Activated naive CD4-positive, alpha-beta T cell treated with anti-CD3 and anti-CD28 coated beads for 36 hours (primary cell): ENCODE measurements around the gene TMEM131. TPM values are rescaled to one million over a fixed set of nuclear protein-coding genes. Genes with fewer than 3 reads are reported as not detected.

ENCODE experiments used
- CTCF ChIA-PET: fragments of 350-600 bp; sonication (Branson Sonifier 250); formaldehyde crosslinking; loops from one replicate; lab custom pipeline; 2021; ENCODE audit warnings: antibody characterized with exemption; lab: Charles Lee
- DNase-seq: peaks from one replicate; pipeline ENCODE4 v3.0.0-alpha.2; 2020
- H3K27ac Mint-ChIP-seq: one replicate; pipeline ENCODE4 v1.8.0; 2021; ENCODE audit warnings: mild to moderate bottlenecking, mixed read lengths
- H3K27me3 Mint-ChIP-seq: one replicate; pipeline ENCODE4 v1.8.0; 2021; ENCODE audit warnings: low read depth, mixed read lengths
- H3K36me3 Mint-ChIP-seq: one replicate; pipeline ENCODE4 v1.8.0; 2021; ENCODE audit warnings: low read depth, mixed read lengths
- H3K4me1 Mint-ChIP-seq: one replicate; pipeline ENCODE4 v1.8.0; 2021; ENCODE audit warnings: low read depth, mixed read lengths
- H3K4me3 Mint-ChIP-seq: one replicate; pipeline ENCODE4 v1.8.0; 2021; ENCODE audit warnings: mild to moderate bottlenecking, moderate library complexity, mixed read lengths
- H3K9me3 Mint-ChIP-seq: one replicate; pipeline ENCODE4 v1.8.0; 2021; ENCODE audit warnings: mixed read lengths
- intact Hi-C: fragments of 100-400 bp; cut with micrococcal nuclease; formaldehyde crosslinking; loops from one replicate; pipeline ENCODE4 v1.15.1; 2023
- total RNA-seq, 2 experiments: library from RNA; stranded (reverse); gene quantifications; one replicate each; pipeline ENCODE4 v1.2.3, GENCODE V29; 2021

Gene TMEM131
- total RNA-seq, 2 experiments from 2014 or later: 18.5 to 19.2 TPM

GRCh38 chr2:97719362-97720155 is 276.2 kb downstream of the TMEM131 start:
- intact Hi-C loops: loop anchor here (10.0 kb wide), 1 partner anchor 1615 kb away; the partner anchor contains the start of genes EIF5B and TXNDC9
- no peak for DNase-seq
- Mint-ChIP-seq H3K4me1 (peaks cover 72% of the 10 kb centered on the region), H3K36me3 (peaks cover 49% of the 10 kb centered on the region), H3K27me3 (no peaks in the 10 kb centered on the region), H3K4me3 (peak overlapping the region; percentile 85), H3K9me3 (no peaks in the 10 kb centered on the region), H3K27ac (peak overlapping the region; percentile 95)
- CTCF ChIA-PET: interaction anchor here (2.5 to 2.6 kb wide), 2 partner anchors 11 to 21 kb away, joined by 14 to 20 read pairs; no protein-coding TSS in a partner anchor

GRCh38 chr2:97718942-97719341 is 276.8 kb downstream of the TMEM131 start:
- Mint-ChIP-seq H3K4me1 (peaks cover 68% of the 10 kb centered on the region), H3K9me3 (no peaks in the 10 kb centered on the region), H3K27ac (peak overlapping the region; percentile 95), H3K27me3 (no peaks in the 10 kb centered on the region), H3K4me3 (peak overlapping the region; percentile 85), H3K36me3 (peaks cover 52% of the 10 kb centered on the region)
- intact Hi-C loops: loop anchor here (10.0 kb wide), 1 partner anchor 1616 kb away; the partner anchor contains the start of genes EIF5B and TXNDC9
- CTCF ChIA-PET: interaction anchor here (0.8 to 2.6 kb wide), 5 partner anchors 10 to 129 kb away, joined by 3 to 20 read pairs (median 7); no protein-coding TSS in a partner anchor
- no peak for DNase-seq

- peak overlapping the region; percentile 85 for H3K4me3 Mint-ChIP-seq
- no peaks in the 10 kb centered on the region for H3K9me3 Mint-ChIP-seq
- peaks cover 71% of the 10 kb centered on the region for H3K4me1 Mint-ChIP-seq
- CTCF ChIA-PET: interaction anchor here (0.6 to 2.6 kb wide), 7 partner anchors 8 to 128 kb away, joined by 3 to 20 read pairs (median 6); no protein-coding TSS in a partner anchor
- H3K27ac Mint-ChIP-seq: peak overlapping the region; percentile 95
- H3K36me3 Mint-ChIP-seq: peaks cover 54% of the 10 kb centered on the region
- intact Hi-C loops: loop anchor here (10.0 kb wide), 1 partner anchor 1617 kb away; the partner anchor contains the start of genes EIF5B and TXNDC9
- DNase-seq: peak; percentile 84
- H3K27me3 Mint-ChIP-seq: no peaks in the 10 kb centered on the region
Measured at GRCh38 chr2:97718051-97718882, 277.5 kb downstream of the TMEM131 start.

- Mint-ChIP-seq H3K4me3 (peak overlapping the region; percentile 85), H3K27ac (peak overlapping the region; percentile 95), H3K9me3 (no peaks in the 10 kb centered on the region), H3K27me3 (no peaks in the 10 kb centered on the region), H3K36me3 (peaks cover 49% of the 10 kb centered on the region), H3K4me1 (peaks cover 75% of the 10 kb centered on the region)
- CTCF ChIA-PET: interaction anchor here (0.6 to 2.6 kb wide), 7 partner anchors 9 to 127 kb away, joined by 3 to 20 read pairs (median 6); no protein-coding TSS in a partner anchor
- no peak for DNase-seq
- intact Hi-C loops: loop anchor here (10.0 kb wide), 1 partner anchor 1617 kb away; the partner anchor contains the start of genes EIF5B and TXNDC9
Measured at GRCh38 chr2:97717613-97717995, 278.1 kb downstream of the TMEM131 start.

- DNase-seq: no peak
- Mint-ChIP-seq H3K9me3 (no peaks in the 10 kb centered on the region), H3K27ac (peak overlapping the region; percentile 95), H3K27me3 (no peaks in the 10 kb centered on the region), H3K36me3 (peaks cover 49% of the 10 kb centered on the region), H3K4me1 (peaks cover 76% of the 10 kb centered on the region), H3K4me3 (peak overlapping the region; percentile 85)
- intact Hi-C loops: loop anchor here (10.0 kb wide), 1 partner anchor 1618 kb away; the partner anchor contains the start of genes EIF5B and TXNDC9
- CTCF ChIA-PET: interaction anchor here (1.4 to 2.6 kb wide), 5 partner anchors 8 to 24 kb away, joined by 3 to 20 read pairs (median 7); no protein-coding TSS in a partner anchor
Measured at GRCh38 chr2:97716695-97717612, 278.8 kb downstream of the TMEM131 start.

GRCh38 chr2:97715951-97716694 is 279.6 kb downstream of the TMEM131 start:
- no peak for DNase-seq
- Mint-ChIP-seq H3K36me3 (peaks cover 47% of the 10 kb centered on the region), H3K27ac (peak overlapping the region; percentile 95), H3K9me3 (no peaks in the 10 kb centered on the region), H3K4me1 (peaks cover 84% of the 10 kb centered on the region), H3K4me3 (peak overlapping the region; percentile 85), H3K27me3 (no peaks in the 10 kb centered on the region)
- CTCF ChIA-PET: interaction anchor here (0.6 to 1.5 kb wide), 2 partner anchors 13 to 18 kb away, joined by 3 to 7 read pairs; no protein-coding TSS in a partner anchor
- intact Hi-C loops: loop anchor here (10.0 kb wide), 1 partner anchor 1619 kb away; the partner anchor contains the start of genes EIF5B and TXNDC9

- DNase-seq: no peak
- Mint-ChIP-seq H3K9me3 (no peaks in the 10 kb centered on the region), H3K27ac (peak overlapping the region; percentile 95), H3K4me1 (peaks cover 81% of the 10 kb centered on the region), H3K27me3 (no peaks in the 10 kb centered on the region), H3K36me3 (peaks cover 41% of the 10 kb centered on the region), H3K4me3 (peak overlapping the region; percentile 85)
- CTCF ChIA-PET: interaction anchor here (0.7 to 4.1 kb wide), 6 partner anchors 13 to 33 kb away, joined by 3 to 38 read pairs (median 8); no protein-coding TSS in a partner anchor
- intact Hi-C loops: loop anchor here (5.0 to 10.0 kb wide), 2 partner anchors 123 to 1620 kb away; partner anchors contain the start of genes EIF5B and TXNDC9
Measured at GRCh38 chr2:97714950-97715652, 280.6 kb downstream of the TMEM131 start.

- Mint-ChIP-seq H3K4me1 (peaks cover 77% of the 10 kb centered on the region), H3K4me3 (peak overlapping the region; percentile 85), H3K36me3 (peaks cover 35% of the 10 kb centered on the region), H3K9me3 (no peaks in the 10 kb centered on the region), H3K27me3 (no peaks in the 10 kb centered on the region), H3K27ac (peak overlapping the region; percentile 95)
- intact Hi-C loops: loop anchor here (5.0 to 10.0 kb wide), 2 partner anchors 122 to 1620 kb away; partner anchors contain the start of genes EIF5B and TXNDC9
- CTCF ChIA-PET: interaction anchor here (0.7 to 4.1 kb wide), 8 partner anchors 14 to 123 kb away, joined by 3 to 38 read pairs (median 6); partner anchors contain the start of gene COX5B
- peak; percentile 55 for DNase-seq
Measured at GRCh38 chr2:97714084-97714949, 281.4 kb downstream of the TMEM131 start.
